Right lobe of liver (tissue), 4 donors: ENCODE results near the gene RELN.

Experiments
- CTCF ChIP-seq, 4 donors: fragments of 200-600 bp in 3 of 4; fragments of 450-650 bp in 1 of 4; IDR thresholded peaks; one replicate each; pipeline versions ENCODE4 v1.5.1 to v1.8.0; 2016 to 2022; ENCODE audit warnings: antibody characterized with exemption in 4 of 4, mild to moderate bottlenecking in 2 of 4
- POLR2A ChIP-seq: fragments of 450-650 bp; IDR thresholded peaks from one replicate; pipeline ENCODE4 v1.6.1; 2017; ENCODE audit warnings: antibody characterized with exemption, mild to moderate bottlenecking
- donor health status: DM: no; HTN: no; CAD: no.
- donor health status: DM: no; HTN: no; CAD: no.
- donor health status: DM: no; HTN: yes; CAD: no.

DNA sequence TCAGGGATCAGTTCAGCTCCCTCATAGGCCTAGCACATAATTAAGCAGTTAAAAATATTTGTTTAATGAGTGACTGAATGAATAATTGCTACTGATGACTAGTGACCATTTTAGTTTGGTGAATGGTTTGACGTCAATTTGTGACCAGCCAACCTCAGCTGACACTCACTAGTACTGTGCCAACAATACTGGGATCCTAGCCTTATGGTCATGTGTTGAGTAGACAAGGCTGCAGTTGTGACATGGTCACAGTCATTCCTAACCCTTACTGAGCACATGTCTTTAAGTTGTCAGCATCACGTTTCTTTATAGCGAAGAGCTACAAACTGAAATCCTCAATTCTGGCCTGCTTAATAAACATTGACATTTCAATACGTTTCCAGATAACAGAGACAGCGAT is 456.5 kb downstream of the RELN start:
- TF ChIP-seq CTCF (IDR thresholded peaks at IDR 0.05) (no peak), POLR2A (no peak)
